Activated CD8-positive, alpha-beta memory T cell treated with anti-CD3 and anti-CD28 coated beads, Interleukin-2, amount 10 ng/mL, durations not matched to agents 7 days and 5 days (primary cell): Measurements from ENCODE around the gene FLNB. TPM values are rescaled to one million over a fixed set of nuclear protein-coding genes. Genes with fewer than 3 reads are reported as not detected.

Experiments used
- ATAC-seq: fragments of 150-1000 bp; cut with Tn5 transposase; one replicate; pipeline ENCODE4 v1.10.0; 2021; ENCODE audit warnings: moderate library complexity
- CTCF ChIA-PET: fragments of 350-600 bp; sonication (Branson Sonifier 250); formaldehyde crosslinking; loops from one replicate; lab custom pipeline; 2021; ENCODE audit warnings: antibody characterized with exemption; lab: Charles Lee
- DNase-seq: peaks from one replicate; pipeline ENCODE4 v3.0.0-alpha.2; 2020
- H3K27ac Mint-ChIP-seq: one replicate; pipeline ENCODE4 v1.8.0; 2021; ENCODE audit warnings: mild to moderate bottlenecking, mixed read lengths
- H3K27me3 Mint-ChIP-seq: one replicate; pipeline ENCODE4 v1.8.0; 2021; ENCODE audit warnings: mixed read lengths
- H3K36me3 Mint-ChIP-seq: one replicate; pipeline ENCODE4 v1.8.0; 2021; ENCODE audit warnings: mild to moderate bottlenecking, mixed read lengths
- H3K4me1 Mint-ChIP-seq: one replicate; pipeline ENCODE4 v1.8.0; 2021; ENCODE audit warnings: mixed read lengths
- H3K4me3 Mint-ChIP-seq: one replicate; pipeline ENCODE4 v1.8.0; 2021; ENCODE audit warnings: mild to moderate bottlenecking, moderate library complexity, mixed read lengths
- H3K9me3 Mint-ChIP-seq: one replicate; pipeline ENCODE4 v1.8.0; 2022; ENCODE audit warnings: low read depth, mixed read lengths
- total RNA-seq, 2 experiments: library from RNA; stranded (reverse); gene quantifications; one replicate each; pipeline ENCODE4 v1.2.3, GENCODE V29; 2021

FLNB gene
- total RNA-seq, 2 experiments from 2014 or later, result 9.8 to 13.2 TPM

GRCh38 chr3:58188921-58189451 is 180.8 kb downstream of the FLNB start:
- Mint-ChIP-seq H3K27ac (no peak overlapping the region), H3K27me3 (no peaks in the 10 kb centered on the region), H3K9me3 (no peaks in the 10 kb centered on the region), H3K4me3 (no peak overlapping the region), H3K4me1 (no peaks in the 10 kb centered on the region), H3K36me3 (no peaks in the 10 kb centered on the region)
- DNase-seq (no peak), ATAC-seq (no peak)
- CTCF ChIA-PET, result interaction anchor here (0.7 to 5.0 kb wide), 10 partner anchors 8 to 443 kb away, joined by 3 to 53 read pairs (median 14); partner anchors contain the start of genes HTD2 and RPP14

- H3K4me1 Mint-ChIP-seq, result no peaks in the 10 kb centered on the region
- ATAC-seq (no peak), DNase-seq (no peak)
- no peak overlapping the region for H3K4me3 Mint-ChIP-seq
- H3K27ac Mint-ChIP-seq, result no peak overlapping the region
- H3K36me3 Mint-ChIP-seq, result no peaks in the 10 kb centered on the region
- H3K27me3 Mint-ChIP-seq, result no peaks in the 10 kb centered on the region
- CTCF ChIA-PET, result interaction anchor here (1.4 to 5.0 kb wide), 5 partner anchors 11 to 116 kb away, joined by 8 to 53 read pairs (median 28); partner anchors contain the start of genes HTD2 and RPP14
- H3K9me3 Mint-ChIP-seq, result no peaks in the 10 kb centered on the region
Measured at GRCh38 chr3:58189691-58190090, 181.5 kb downstream of the FLNB start.

- no peak for DNase-seq
Measured at GRCh38 chr3:58190291-58190690, 182.1 kb downstream of the FLNB start.

GRCh38 chr3:58190882-58191281 is 182.7 kb downstream of the FLNB start:
- Mint-ChIP-seq H3K27ac (no peak overlapping the region), H3K27me3 (no peaks in the 10 kb centered on the region), H3K4me1 (no peaks in the 10 kb centered on the region), H3K4me3 (no peak overlapping the region), H3K9me3 (no peaks in the 10 kb centered on the region), H3K36me3 (no peaks in the 10 kb centered on the region)
- no peak for ATAC-seq
- CTCF ChIA-PET, result interaction anchor here (1.0 to 4.2 kb wide), 4 partner anchors 12 to 126 kb away, joined by 3 to 53 read pairs (median 18); partner anchors contain the start of genes HTD2 and RPP14
- DNase-seq, result no peak

More at GRCh38 chr3:58190291-58190690, 182.1 kb downstream of the FLNB start:
- CTCF ChIA-PET, result interaction anchor here (0.6 to 5.0 kb wide), 7 partner anchors 11 to 127 kb away, joined by 3 to 53 read pairs (median 21); partner anchors contain the start of genes HTD2 and RPP14
- Mint-ChIP-seq H3K36me3 (no peaks in the 10 kb centered on the region), H3K4me1 (no peaks in the 10 kb centered on the region), H3K9me3 (no peaks in the 10 kb centered on the region), H3K27ac (no peak overlapping the region), H3K27me3 (no peaks in the 10 kb centered on the region), H3K4me3 (no peak overlapping the region)
- no peak for ATAC-seq

- no peak for ATAC-seq
- no peak for DNase-seq
- H3K27me3 Mint-ChIP-seq, result no peaks in the 10 kb centered on the region
- no peaks in the 10 kb centered on the region for H3K36me3 Mint-ChIP-seq
- H3K4me1 Mint-ChIP-seq, result peaks cover under 1% of the 10 kb centered on the region
- no peaks in the 10 kb centered on the region for H3K9me3 Mint-ChIP-seq
- CTCF ChIA-PET, result interaction anchor here (0.6 to 4.2 kb wide), 4 partner anchors 13 to 269 kb away, joined by 3 to 53 read pairs (median 16); no protein-coding TSS in a partner anchor
- no peak overlapping the region for H3K4me3 Mint-ChIP-seq
- H3K27ac Mint-ChIP-seq, result no peak overlapping the region
Measured at GRCh38 chr3:58191361-58191991, 183.3 kb downstream of the FLNB start.

- H3K4me3 Mint-ChIP-seq, result no peak overlapping the region
- H3K4me1 Mint-ChIP-seq, result peaks cover 3% of the 10 kb centered on the region
- CTCF ChIA-PET, result interaction anchor here (0.6 kb wide), 1 partner anchor 269 kb away, joined by 3 read pairs; no protein-coding TSS in a partner anchor
- H3K36me3 Mint-ChIP-seq, result no peaks in the 10 kb centered on the region
- H3K9me3 Mint-ChIP-seq, result no peaks in the 10 kb centered on the region
- no peak overlapping the region for H3K27ac Mint-ChIP-seq
- ATAC-seq (no peak), DNase-seq (no peak)
- no peaks in the 10 kb centered on the region for H3K27me3 Mint-ChIP-seq
Measured at GRCh38 chr3:58192069-58192468, 183.8 kb downstream of the FLNB start.

- H3K9me3 Mint-ChIP-seq, result no peaks in the 10 kb centered on the region
- ATAC-seq, result no peak
- H3K4me1 Mint-ChIP-seq, result peaks cover 3% of the 10 kb centered on the region
- no peak overlapping the region for H3K27ac Mint-ChIP-seq
- H3K36me3 Mint-ChIP-seq, result no peaks in the 10 kb centered on the region
- DNase-seq, result no peak
- CTCF ChIA-PET, result no interaction called here
- no peak overlapping the region for H3K4me3 Mint-ChIP-seq
- H3K27me3 Mint-ChIP-seq, result no peaks in the 10 kb centered on the region
Measured at GRCh38 chr3:58193682-58194407, 185.6 kb downstream of the FLNB start.

- H3K4me3 Mint-ChIP-seq, result no peak overlapping the region
- H3K27me3 Mint-ChIP-seq, result peaks cover 17% of the 10 kb centered on the region
- no peak overlapping the region for H3K27ac Mint-ChIP-seq
- peaks cover 6% of the 10 kb centered on the region for H3K4me1 Mint-ChIP-seq
- DNase-seq (no peak), ATAC-seq (no peak)
- no peaks in the 10 kb centered on the region for H3K9me3 Mint-ChIP-seq
- CTCF ChIA-PET, result interaction anchor here (1.4 to 1.8 kb wide), 2 partner anchors 9 to 20 kb away, joined by 5 to 6 read pairs; no protein-coding TSS in a partner anchor
- no peaks in the 10 kb centered on the region for H3K36me3 Mint-ChIP-seq
Measured at GRCh38 chr3:58197588-58197987, 189.4 kb downstream of the FLNB start.

GRCh38 chr3:58198362-58198761 is 190.1 kb downstream of the FLNB start:
- peaks cover 6% of the 10 kb centered on the region for H3K4me1 Mint-ChIP-seq
- ATAC-seq (no peak), DNase-seq (no peak)
- H3K27me3 Mint-ChIP-seq, result peaks cover 23% of the 10 kb centered on the region
- no peak overlapping the region for H3K4me3 Mint-ChIP-seq
- H3K27ac Mint-ChIP-seq, result no peak overlapping the region
- H3K9me3 Mint-ChIP-seq, result no peaks in the 10 kb centered on the region
- no peaks in the 10 kb centered on the region for H3K36me3 Mint-ChIP-seq
- CTCF ChIA-PET, result no interaction called here

GRCh38 chr3:58198804-58199203 is 190.6 kb downstream of the FLNB start:
- peaks cover 23% of the 10 kb centered on the region for H3K27me3 Mint-ChIP-seq
- H3K27ac Mint-ChIP-seq, result no peak overlapping the region
- ATAC-seq, result no peak
- CTCF ChIA-PET, result no interaction called here
- peaks cover 6% of the 10 kb centered on the region for H3K4me1 Mint-ChIP-seq
- DNase-seq, result no peak
- no peaks in the 10 kb centered on the region for H3K9me3 Mint-ChIP-seq
- no peak overlapping the region for H3K4me3 Mint-ChIP-seq
- H3K36me3 Mint-ChIP-seq, result no peaks in the 10 kb centered on the region

GRCh38 chr3:58200121-58200709 is 192.0 kb downstream of the FLNB start:
- ATAC-seq (no peak), DNase-seq (no peak)
- no peaks in the 10 kb centered on the region for H3K36me3 Mint-ChIP-seq
- no peaks in the 10 kb centered on the region for H3K9me3 Mint-ChIP-seq
- peaks cover 6% of the 10 kb centered on the region for H3K4me1 Mint-ChIP-seq
- peaks cover 23% of the 10 kb centered on the region for H3K27me3 Mint-ChIP-seq
- H3K4me3 Mint-ChIP-seq, result no peak overlapping the region
- H3K27ac Mint-ChIP-seq, result no peak overlapping the region
- CTCF ChIA-PET, result interaction anchor here (1.2 to 1.6 kb wide), 5 partner anchors 12 to 430 kb away, joined by 3 to 6 read pairs (median 3); no protein-coding TSS in a partner anchor

GRCh38 chr3:58200846-58201355 is 192.7 kb downstream of the FLNB start:
- Mint-ChIP-seq H3K27ac (no peak overlapping the region), H3K27me3 (peaks cover 23% of the 10 kb centered on the region), H3K4me1 (peaks cover 6% of the 10 kb centered on the region), H3K9me3 (no peaks in the 10 kb centered on the region), H3K4me3 (no peak overlapping the region), H3K36me3 (no peaks in the 10 kb centered on the region)
- CTCF ChIA-PET, result interaction anchor here (1.2 to 1.7 kb wide), 6 partner anchors 13 to 429 kb away, joined by 3 to 6 read pairs (median 4); no protein-coding TSS in a partner anchor
- ATAC-seq, result no peak
- no peak for DNase-seq
